ENCODE results near the gene ARGLU1. TPM values are rescaled to one million over a fixed set of nuclear protein-coding genes. Genes with fewer than 3 reads are reported as not detected.

ARGLU1 gene
- total and polyA plus RNA-seq, 2 experiments from 2014 or later: 108 to 166 TPM

DNA sequence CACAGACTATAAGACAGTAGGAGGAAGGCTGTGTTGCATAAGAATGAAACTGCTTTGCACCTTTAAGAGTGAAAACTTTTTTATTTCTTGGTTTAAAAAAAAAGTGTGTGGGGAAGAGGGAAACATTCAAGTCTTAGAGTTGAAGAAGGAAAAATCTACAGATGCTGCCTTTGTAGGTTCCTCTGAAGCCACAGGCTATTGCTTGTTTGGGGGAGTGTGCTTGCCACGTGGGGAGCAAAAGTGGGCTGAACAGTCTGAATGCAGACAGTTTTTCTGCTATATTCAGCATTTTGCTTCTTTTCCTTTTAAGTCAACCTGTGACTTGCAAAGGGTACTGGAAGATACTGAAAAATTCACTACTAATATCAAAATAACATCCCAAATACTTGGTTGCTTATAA is 69.4 kb downstream of the ARGLU1 start:
- peaks cover 1% of the 10 kb centered on the region for H3K27me3 Mint-ChIP-seq (ENCODE audit: insufficient read depth, low read depth, poor library complexity)
- peak overlapping the region; percentile 45 for H3K4me2 ChIP-seq
- DNase-seq (ENCODE audit: low spot score) (no peak), ATAC-seq (no peak)
- H3K4me1 ChIP-seq (ENCODE audit: insufficient read depth): peaks cover 46% of the 10 kb centered on the region
- no peaks in the 10 kb centered on the region for H3K36me3 ChIP-seq (ENCODE audit: insufficient read depth)
- peaks cover 9% of the 10 kb centered on the region for H3K36me3 Mint-ChIP-seq (ENCODE audit: low read depth)
- H2AFZ ChIP-seq: no peak overlapping the region
- no peaks in the 10 kb centered on the region for H4K20me1 ChIP-seq (replicated peaks; ENCODE audit: insufficient read depth)
- no peaks in the 10 kb centered on the region for H3K9me3 Mint-ChIP-seq
- no peak overlapping the region for H3K4me3 Mint-ChIP-seq
- H3K79me2 ChIP-seq (replicated peaks; ENCODE audit: insufficient read depth): peaks cover 38% of the 10 kb centered on the region
- H3K27ac ChIP-seq (ENCODE audit: low read depth): peak overlapping the region; percentile 9; the same call in 1 of the 2 replicates
- no peak for TF ChIP-seq EZH2phosphoT487 (IDR thresholded peaks at IDR 0.05; ENCODE audit: unreplicated experiment)
- TF ChIP-seq EZH2 (IDR thresholded peaks at IDR 0.05; ENCODE audit: low read depth, unreplicated experiment): no peak
- TF ChIP-seq, protein P1, sequence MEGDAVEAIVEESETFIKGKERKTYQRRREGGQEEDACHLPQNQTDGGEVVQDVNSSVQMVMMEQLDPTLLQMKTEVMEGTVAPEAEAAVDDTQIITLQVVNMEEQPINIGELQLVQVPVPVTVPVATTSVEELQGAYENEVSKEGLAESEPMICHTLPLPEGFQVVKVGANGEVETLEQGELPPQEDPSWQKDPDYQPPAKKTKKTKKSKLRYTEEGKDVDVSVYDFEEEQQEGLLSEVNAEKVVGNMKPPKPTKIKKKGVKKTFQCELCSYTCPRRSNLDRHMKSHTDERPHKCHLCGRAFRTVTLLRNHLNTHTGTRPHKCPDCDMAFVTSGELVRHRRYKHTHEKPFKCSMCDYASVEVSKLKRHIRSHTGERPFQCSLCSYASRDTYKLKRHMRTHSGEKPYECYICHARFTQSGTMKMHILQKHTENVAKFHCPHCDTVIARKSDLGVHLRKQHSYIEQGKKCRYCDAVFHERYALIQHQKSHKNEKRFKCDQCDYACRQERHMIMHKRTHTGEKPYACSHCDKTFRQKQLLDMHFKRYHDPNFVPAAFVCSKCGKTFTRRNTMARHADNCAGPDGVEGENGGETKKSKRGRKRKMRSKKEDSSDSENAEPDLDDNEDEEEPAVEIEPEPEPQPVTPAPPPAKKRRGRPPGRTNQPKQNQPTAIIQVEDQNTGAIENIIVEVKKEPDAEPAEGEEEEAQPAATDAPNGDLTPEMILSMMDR (conservative IDR thresholded peaks at IDR 0.05; ENCODE audit: low read depth in 2 of 2): no peak
- TF ChIP-seq JUNB (IDR thresholded peaks at IDR 0.05; ENCODE audit: unreplicated experiment): no peak
- TF ChIP-seq NANOG (IDR thresholded peaks at IDR 0.05; ENCODE audit: borderline replicate concordance): no peak
- no peak for TF ChIP-seq ZNF331 (CRISPR knock-in tag; IDR thresholded peaks at IDR 0.05; ENCODE audit: low read depth)
- no peaks in the 10 kb centered on the region for H3K9me2 ChIP-seq (ENCODE audit: insufficient read depth)
- no peaks in the 10 kb centered on the region for H3F3A ChIP-seq (replicated peaks; ENCODE audit: low read depth)
- H3K27me3 ChIP-seq (ENCODE audit: insufficient read depth): no peaks in the 10 kb centered on the region
- H3K4me1 Mint-ChIP-seq: peaks cover 49% of the 10 kb centered on the region
- H3K4me3 ChIP-seq: no peak overlapping the region
- peak overlapping the region; percentile 91 for H3K27ac Mint-ChIP-seq

DNA sequence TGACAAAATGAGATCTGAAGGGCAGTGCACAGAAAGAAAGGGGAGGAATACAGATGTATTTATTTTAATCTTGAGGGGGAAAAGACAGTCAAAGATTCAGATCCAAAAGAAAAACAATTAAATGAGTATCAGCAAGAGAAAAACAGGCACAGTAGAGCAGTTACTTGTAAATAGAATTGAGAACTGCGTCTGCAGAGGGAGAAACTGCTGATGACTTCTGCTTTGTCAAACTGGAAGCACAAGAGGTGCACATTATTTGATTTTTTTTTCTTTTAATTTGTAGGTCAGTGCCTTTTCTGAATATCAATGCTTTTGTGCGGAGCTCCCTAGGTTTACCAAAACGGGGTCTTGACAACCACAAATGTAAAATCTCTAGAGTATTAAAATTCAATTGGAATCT is 69.8 kb downstream of the ARGLU1 start:
- H3K36me3 Mint-ChIP-seq (ENCODE audit: low read depth): peaks cover 13% of the 10 kb centered on the region
- H3K4me1 Mint-ChIP-seq: peaks cover 49% of the 10 kb centered on the region
- H3K27me3 Mint-ChIP-seq (ENCODE audit: insufficient read depth, low read depth, poor library complexity): peaks cover 1% of the 10 kb centered on the region
- TF ChIP-seq, protein P1 (conservative IDR thresholded peaks at IDR 0.05; ENCODE audit: low read depth in 2 of 2): no peak
- TF ChIP-seq STAT1 (IDR thresholded peaks at IDR 0.05; ENCODE audit: unreplicated experiment) (no peak), EZH2 (IDR thresholded peaks at IDR 0.05; ENCODE audit: low read depth, unreplicated experiment) (no peak), NANOG (IDR thresholded peaks at IDR 0.05; ENCODE audit: borderline replicate concordance) (no peak), CREB1 (CRISPR knock-in tag; IDR thresholded peaks at IDR 0.05; ENCODE audit: low read depth) (no peak), ZNF331 (CRISPR knock-in tag; IDR thresholded peaks at IDR 0.05; ENCODE audit: low read depth) (no peak), EZH2phosphoT487 (IDR thresholded peaks at IDR 0.05; ENCODE audit: unreplicated experiment) (no peak)
- TF ChIP-seq, protein P2, sequence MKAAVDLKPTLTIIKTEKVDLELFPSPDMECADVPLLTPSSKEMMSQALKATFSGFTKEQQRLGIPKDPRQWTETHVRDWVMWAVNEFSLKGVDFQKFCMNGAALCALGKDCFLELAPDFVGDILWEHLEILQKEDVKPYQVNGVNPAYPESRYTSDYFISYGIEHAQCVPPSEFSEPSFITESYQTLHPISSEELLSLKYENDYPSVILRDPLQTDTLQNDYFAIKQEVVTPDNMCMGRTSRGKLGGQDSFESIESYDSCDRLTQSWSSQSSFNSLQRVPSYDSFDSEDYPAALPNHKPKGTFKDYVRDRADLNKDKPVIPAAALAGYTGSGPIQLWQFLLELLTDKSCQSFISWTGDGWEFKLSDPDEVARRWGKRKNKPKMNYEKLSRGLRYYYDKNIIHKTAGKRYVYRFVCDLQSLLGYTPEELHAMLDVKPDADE (IDR thresholded peaks at IDR 0.05): no peak
- TF ChIP-seq, protein P3, sequence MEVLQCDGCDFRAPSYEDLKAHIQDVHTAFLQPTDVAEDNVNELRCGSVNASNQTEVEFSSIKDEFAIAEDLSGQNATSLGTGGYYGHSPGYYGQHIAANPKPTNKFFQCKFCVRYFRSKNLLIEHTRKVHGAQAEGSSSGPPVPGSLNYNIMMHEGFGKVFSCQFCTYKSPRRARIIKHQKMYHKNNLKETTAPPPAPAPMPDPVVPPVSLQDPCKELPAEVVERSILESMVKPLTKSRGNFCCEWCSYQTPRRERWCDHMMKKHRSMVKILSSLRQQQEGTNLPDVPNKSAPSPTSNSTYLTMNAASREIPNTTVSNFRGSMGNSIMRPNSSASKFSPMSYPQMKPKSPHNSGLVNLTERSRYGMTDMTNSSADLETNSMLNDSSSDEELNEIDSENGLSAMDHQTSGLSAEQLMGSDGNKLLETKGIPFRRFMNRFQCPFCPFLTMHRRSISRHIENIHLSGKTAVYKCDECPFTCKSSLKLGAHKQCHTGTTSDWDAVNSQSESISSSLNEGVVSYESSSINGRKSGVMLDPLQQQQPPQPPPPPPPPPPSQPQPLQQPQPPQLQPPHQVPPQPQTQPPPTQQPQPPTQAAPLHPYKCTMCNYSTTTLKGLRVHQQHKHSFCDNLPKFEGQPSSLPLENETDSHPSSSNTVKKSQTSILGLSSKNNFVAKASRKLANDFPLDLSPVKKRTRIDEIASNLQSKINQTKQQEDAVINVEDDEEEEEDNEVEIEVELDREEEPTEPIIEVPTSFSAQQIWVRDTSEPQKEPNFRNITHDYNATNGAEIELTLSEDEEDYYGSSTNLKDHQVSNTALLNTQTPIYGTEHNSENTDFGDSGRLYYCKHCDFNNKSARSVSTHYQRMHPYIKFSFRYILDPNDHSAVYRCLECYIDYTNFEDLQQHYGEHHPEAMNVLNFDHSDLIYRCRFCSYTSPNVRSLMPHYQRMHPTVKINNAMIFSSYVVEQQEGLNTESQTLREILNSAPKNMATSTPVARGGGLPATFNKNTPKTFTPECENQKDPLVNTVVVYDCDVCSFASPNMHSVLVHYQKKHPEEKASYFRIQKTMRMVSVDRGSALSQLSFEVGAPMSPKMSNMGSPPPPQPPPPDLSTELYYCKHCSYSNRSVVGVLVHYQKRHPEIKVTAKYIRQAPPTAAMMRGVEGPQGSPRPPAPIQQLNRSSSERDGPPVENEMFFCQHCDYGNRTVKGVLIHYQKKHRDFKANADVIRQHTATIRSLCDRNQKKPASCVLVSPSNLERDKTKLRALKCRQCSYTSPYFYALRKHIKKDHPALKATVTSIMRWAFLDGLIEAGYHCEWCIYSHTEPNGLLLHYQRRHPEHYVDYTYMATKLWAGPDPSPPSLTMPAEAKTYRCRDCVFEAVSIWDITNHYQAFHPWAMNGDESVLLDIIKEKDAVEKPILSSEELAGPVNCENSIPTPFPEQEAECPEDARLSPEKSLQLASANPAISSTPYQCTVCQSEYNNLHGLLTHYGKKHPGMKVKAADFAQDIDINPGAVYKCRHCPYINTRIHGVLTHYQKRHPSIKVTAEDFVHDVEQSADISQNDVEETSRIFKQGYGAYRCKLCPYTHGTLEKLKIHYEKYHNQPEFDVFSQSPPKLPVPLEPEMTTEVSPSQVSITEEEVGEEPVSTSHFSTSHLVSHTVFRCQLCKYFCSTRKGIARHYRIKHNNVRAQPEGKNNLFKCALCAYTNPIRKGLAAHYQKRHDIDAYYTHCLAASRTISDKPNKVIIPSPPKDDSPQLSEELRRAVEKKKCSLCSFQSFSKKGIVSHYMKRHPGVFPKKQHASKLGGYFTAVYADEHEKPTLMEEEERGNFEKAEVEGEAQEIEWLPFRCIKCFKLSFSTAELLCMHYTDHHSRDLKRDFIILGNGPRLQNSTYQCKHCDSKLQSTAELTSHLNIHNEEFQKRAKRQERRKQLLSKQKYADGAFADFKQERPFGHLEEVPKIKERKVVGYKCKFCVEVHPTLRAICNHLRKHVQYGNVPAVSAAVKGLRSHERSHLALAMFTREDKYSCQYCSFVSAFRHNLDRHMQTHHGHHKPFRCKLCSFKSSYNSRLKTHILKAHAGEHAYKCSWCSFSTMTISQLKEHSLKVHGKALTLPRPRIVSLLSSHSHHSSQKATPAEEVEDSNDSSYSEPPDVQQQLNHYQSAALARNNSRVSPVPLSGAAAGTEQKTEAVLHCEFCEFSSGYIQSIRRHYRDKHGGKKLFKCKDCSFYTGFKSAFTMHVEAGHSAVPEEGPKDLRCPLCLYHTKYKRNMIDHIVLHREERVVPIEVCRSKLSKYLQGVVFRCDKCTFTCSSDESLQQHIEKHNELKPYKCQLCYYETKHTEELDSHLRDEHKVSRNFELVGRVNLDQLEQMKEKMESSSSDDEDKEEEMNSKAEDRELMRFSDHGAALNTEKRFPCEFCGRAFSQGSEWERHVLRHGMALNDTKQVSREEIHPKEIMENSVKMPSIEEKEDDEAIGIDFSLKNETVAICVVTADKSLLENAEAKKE (CRISPR knock-in tag; IDR thresholded peaks at IDR 0.05): no peak

More for the DNA sequence above, 69.8 kb downstream of the ARGLU1 start:
- H3K4me1 ChIP-seq (ENCODE audit: insufficient read depth): peaks cover 46% of the 10 kb centered on the region
- H3K79me2 ChIP-seq (replicated peaks; ENCODE audit: insufficient read depth): peaks cover 33% of the 10 kb centered on the region
- H3K9me3 Mint-ChIP-seq: no peaks in the 10 kb centered on the region
- no peaks in the 10 kb centered on the region for H3K9me2 ChIP-seq (ENCODE audit: insufficient read depth)
- no peak overlapping the region for H2AFZ ChIP-seq
- peak overlapping the region; percentile 9; the same call in 1 of the 2 replicates for H3K27ac ChIP-seq (ENCODE audit: low read depth)
- no peak for DNase-seq (ENCODE audit: low spot score)
- no peaks in the 10 kb centered on the region for H3K27me3 ChIP-seq (ENCODE audit: insufficient read depth)
- ATAC-seq: no peak
- H3F3A ChIP-seq (replicated peaks; ENCODE audit: low read depth): no peaks in the 10 kb centered on the region
- no peak overlapping the region for H3K4me3 Mint-ChIP-seq
- no peak overlapping the region for H3K4me3 ChIP-seq
- peak overlapping the region; percentile 91 for H3K27ac Mint-ChIP-seq
- H3K36me3 ChIP-seq (ENCODE audit: insufficient read depth): no peaks in the 10 kb centered on the region
- H3K4me2 ChIP-seq: peak overlapping the region; percentile 45
- no peaks in the 10 kb centered on the region for H4K20me1 ChIP-seq (replicated peaks; ENCODE audit: insufficient read depth)

All from GM23338 (cell line).